Activated T-helper 17 cell treated with anti-CD3 and anti-CD28 coated beads, Interleukin-2, amount 50 U/mL, for 72 hours (primary cell): ENCODE data around the gene RRM2. TPM values are rescaled to one million over a fixed set of nuclear protein-coding genes. Genes with fewer than 3 reads are reported as not detected.

ENCODE experiments used
- ATAC-seq: fragments of 150-1000 bp; cut with Tn5 transposase; replicated peaks from 2 replicates; pipeline ENCODE4 v1.10.0; 2021; ENCODE audit warnings: mild to moderate bottlenecking, moderate library complexity
- H3K27ac Mint-ChIP-seq: one replicate; pipeline ENCODE4 v1.8.0; 2022; ENCODE audit warnings: mixed read lengths
- H3K27me3 Mint-ChIP-seq: one replicate; pipeline ENCODE4 v1.8.0; 2022; ENCODE audit warnings: mixed read lengths
- H3K36me3 Mint-ChIP-seq: one replicate; pipeline ENCODE4 v1.8.0; 2022; ENCODE audit warnings: low read depth, mild to moderate bottlenecking, mixed read lengths
- H3K4me1 Mint-ChIP-seq: one replicate; pipeline ENCODE4 v1.8.0; 2022; ENCODE audit warnings: mixed read lengths
- H3K4me3 Mint-ChIP-seq: one replicate; pipeline ENCODE4 v1.8.0; 2022; ENCODE audit warnings: mild to moderate bottlenecking, mixed read lengths
- H3K9me3 Mint-ChIP-seq: one replicate; pipeline ENCODE4 v1.8.0; 2022; ENCODE audit warnings: mixed read lengths
- total RNA-seq, 2 donors: library from RNA; stranded (reverse); gene quantifications; one replicate each; pipeline ENCODE4 v1.2.3, GENCODE V29; 2022

The RRM2 gene
- total RNA-seq, 2 donors from 2014 or later = 515 to 567 TPM

DNA sequence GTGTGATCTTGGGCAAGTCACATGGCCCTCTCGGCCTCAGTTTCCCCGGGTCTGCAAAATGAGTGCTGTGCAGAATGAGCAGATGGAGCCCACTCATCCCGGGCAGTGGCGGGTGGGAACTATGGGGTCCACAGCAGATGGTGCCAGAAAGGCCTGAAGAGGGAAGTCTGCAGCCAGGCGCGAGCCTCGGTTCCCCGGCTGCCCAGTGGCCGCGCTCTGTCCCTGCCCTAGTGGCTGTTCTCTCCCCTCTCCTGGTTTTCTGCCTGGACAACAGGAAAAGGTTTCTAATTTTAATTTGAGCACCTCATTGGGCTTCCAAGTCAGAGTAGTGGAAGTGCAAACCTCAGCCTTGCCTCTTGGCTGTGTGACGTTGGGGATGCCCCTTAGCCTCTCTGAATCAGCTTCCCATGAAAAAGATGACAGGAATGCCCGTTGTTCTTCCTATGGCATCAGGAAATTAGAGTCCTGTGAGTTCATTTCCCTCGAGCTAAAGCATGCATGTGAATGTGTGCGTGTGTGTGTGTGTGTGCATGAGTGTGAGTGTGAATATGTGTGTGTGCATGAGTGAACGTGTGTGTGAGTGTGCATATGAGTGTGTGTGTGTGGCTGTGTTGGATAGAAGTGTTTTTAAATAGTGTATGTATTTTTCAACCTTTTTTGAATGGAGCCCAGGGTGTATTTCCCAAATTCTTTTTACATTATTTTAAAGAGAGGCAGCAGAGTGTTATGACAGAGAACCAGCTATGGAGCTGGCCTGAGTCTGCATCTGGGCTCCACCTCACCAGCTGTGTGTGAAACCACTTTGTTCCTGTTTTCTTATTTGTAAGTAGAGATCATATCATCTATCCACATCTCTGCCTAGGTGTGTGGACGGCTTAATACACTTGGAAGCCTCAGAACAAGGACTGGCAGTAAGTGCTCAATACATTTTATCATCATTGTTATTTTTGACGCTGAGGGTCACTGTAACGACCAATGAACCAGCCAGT, 41.3 kb downstream of the RRM2 start:
- Mint-ChIP-seq H3K36me3 (no peaks in the 10 kb centered on the region), H3K4me1 (peaks cover 4% of the 10 kb centered on the region), H3K27me3 (no peaks in the 10 kb centered on the region), H3K9me3 (no peaks in the 10 kb centered on the region), H3K27ac (no peak overlapping the region), H3K4me3 (no peak overlapping the region)
- ATAC-seq = no peak

DNA sequence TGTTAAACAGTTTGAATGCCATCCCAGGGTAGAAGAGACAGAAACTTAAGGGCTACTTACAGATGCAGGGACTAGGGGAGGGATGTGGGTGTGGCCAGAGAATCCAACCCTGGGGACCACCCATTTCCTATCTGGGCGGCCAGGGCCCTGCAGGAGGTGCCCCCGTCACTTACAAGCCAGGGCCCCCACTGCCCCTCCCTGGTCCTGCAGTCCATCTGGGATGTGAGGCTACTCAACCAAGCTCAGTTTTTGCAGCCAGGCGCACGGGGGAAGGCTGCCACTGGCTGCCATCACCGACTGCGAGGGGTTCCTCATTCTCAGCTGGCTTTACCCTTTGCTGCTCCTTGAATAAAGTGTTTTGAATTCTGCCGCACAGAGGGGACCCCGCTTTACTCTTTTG, 42.1 kb downstream of the RRM2 start:
- Mint-ChIP-seq H3K9me3 (no peaks in the 10 kb centered on the region), H3K36me3 (no peaks in the 10 kb centered on the region), H3K27ac (no peak overlapping the region), H3K4me1 (peaks cover 4% of the 10 kb centered on the region), H3K4me3 (no peak overlapping the region), H3K27me3 (no peaks in the 10 kb centered on the region)
- ATAC-seq = no peak

DNA sequence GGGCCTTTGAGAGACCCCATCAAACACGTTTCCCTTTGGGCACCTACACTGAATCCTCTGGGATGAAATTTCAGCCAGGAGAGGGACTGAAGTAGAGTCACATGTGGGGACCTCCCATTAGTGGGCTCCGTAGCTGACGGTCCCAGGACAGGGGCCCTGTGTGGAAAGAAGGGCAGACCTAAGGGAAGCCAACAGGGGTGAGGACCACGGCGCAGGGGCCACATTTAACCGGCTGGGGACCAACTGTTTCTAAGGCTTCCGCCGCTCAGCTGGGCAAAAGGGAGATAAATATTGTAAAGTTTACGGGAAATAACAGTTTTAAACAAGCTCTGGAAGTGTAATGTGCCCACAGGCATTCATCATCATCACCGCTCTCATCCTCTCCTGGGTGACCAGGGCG, 42.7 kb downstream of the RRM2 start:
- H3K27ac Mint-ChIP-seq = peak overlapping the region; percentile 59
- no peaks in the 10 kb centered on the region for H3K9me3 Mint-ChIP-seq
- no peak overlapping the region for H3K4me3 Mint-ChIP-seq
- ATAC-seq = no peak
- peaks cover 4% of the 10 kb centered on the region for H3K4me1 Mint-ChIP-seq
- H3K27me3 Mint-ChIP-seq = no peaks in the 10 kb centered on the region
- H3K36me3 Mint-ChIP-seq = no peaks in the 10 kb centered on the region

GRCh38 chr2:10165861-10166675, 43.5 kb downstream of the RRM2 start:
- no peaks in the 10 kb centered on the region for H3K9me3 Mint-ChIP-seq
- no peaks in the 10 kb centered on the region for H3K27me3 Mint-ChIP-seq
- no peak overlapping the region for H3K4me3 Mint-ChIP-seq
- H3K4me1 Mint-ChIP-seq = peaks cover 4% of the 10 kb centered on the region
- H3K36me3 Mint-ChIP-seq = no peaks in the 10 kb centered on the region
- ATAC-seq = no peak
- H3K27ac Mint-ChIP-seq = peak overlapping the region; percentile 59

DNA sequence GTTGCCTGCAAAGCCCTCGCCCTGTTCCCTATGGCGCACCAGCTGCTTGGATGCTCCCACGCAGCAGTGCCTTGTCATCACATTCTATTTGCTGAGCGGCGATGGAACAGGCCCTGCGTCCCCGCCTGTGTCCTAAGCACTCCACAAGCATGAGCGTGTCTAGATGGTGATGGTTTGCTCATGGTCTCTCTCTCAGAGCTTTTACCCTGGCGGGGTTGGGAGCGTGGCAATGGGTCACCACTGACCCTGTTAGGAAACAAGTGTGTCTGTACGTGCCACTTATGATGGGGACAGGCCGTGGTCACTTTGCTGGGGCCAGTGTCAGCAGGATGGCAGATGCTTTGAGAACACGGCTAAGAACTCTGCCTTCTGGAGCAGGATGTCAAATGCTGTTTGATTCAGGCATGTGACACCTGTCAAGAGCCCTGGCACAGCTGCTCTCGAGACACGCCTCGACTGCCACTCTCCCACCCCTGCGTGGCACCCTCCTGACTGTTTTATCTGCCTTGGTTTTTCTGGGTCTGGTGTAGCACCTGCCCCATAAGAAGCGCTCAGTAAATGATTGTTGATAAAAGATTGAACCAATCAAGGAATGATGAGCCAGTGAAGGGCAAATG, 44.2 kb downstream of the RRM2 start:
- Mint-ChIP-seq H3K9me3 (no peaks in the 10 kb centered on the region), H3K4me1 (peaks cover 4% of the 10 kb centered on the region), H3K27me3 (no peaks in the 10 kb centered on the region), H3K27ac (no peak overlapping the region), H3K4me3 (no peak overlapping the region), H3K36me3 (no peaks in the 10 kb centered on the region)
- ATAC-seq = no peak

GRCh38 chr2:10167316-10167715, 44.8 kb downstream of the RRM2 start:
- Mint-ChIP-seq H3K4me3 (no peak overlapping the region), H3K27me3 (no peaks in the 10 kb centered on the region), H3K4me1 (peaks cover 4% of the 10 kb centered on the region), H3K9me3 (no peaks in the 10 kb centered on the region), H3K36me3 (no peaks in the 10 kb centered on the region), H3K27ac (peak overlapping the region; percentile 25)
- ATAC-seq = no peak

- Mint-ChIP-seq H3K4me1 (peaks cover 4% of the 10 kb centered on the region), H3K36me3 (no peaks in the 10 kb centered on the region), H3K27ac (peak overlapping the region; percentile 25)
These were observed 45.7 kb downstream of the RRM2 start for GRCh38 chr2:10168221-10168620.

GRCh38 chr2:10169053-10169578, 46.6 kb downstream of the RRM2 start:
- H3K4me3 Mint-ChIP-seq = no peak overlapping the region
- ATAC-seq = no peak
- H3K4me1 Mint-ChIP-seq = peaks cover 4% of the 10 kb centered on the region
- no peaks in the 10 kb centered on the region for H3K9me3 Mint-ChIP-seq
- no peak overlapping the region for H3K27ac Mint-ChIP-seq
- no peaks in the 10 kb centered on the region for H3K27me3 Mint-ChIP-seq
- H3K36me3 Mint-ChIP-seq = no peaks in the 10 kb centered on the region

More at GRCh38 chr2:10168221-10168620, 45.7 kb downstream of the RRM2 start:
- ATAC-seq = no peak
- no peaks in the 10 kb centered on the region for H3K9me3 Mint-ChIP-seq
- no peaks in the 10 kb centered on the region for H3K27me3 Mint-ChIP-seq
- H3K4me3 Mint-ChIP-seq = no peak overlapping the region

GRCh38 chr2:10169581-10169980, 47.0 kb downstream of the RRM2 start:
- Mint-ChIP-seq H3K4me1 (peaks cover 4% of the 10 kb centered on the region), H3K36me3 (no peaks in the 10 kb centered on the region), H3K4me3 (no peak overlapping the region), H3K27ac (no peak overlapping the region), H3K27me3 (no peaks in the 10 kb centered on the region), H3K9me3 (no peaks in the 10 kb centered on the region)
- no peak for ATAC-seq

- Mint-ChIP-seq H3K4me1 (peaks cover 4% of the 10 kb centered on the region), H3K36me3 (no peaks in the 10 kb centered on the region), H3K4me3 (no peak overlapping the region), H3K27ac (no peak overlapping the region), H3K27me3 (no peaks in the 10 kb centered on the region), H3K9me3 (no peaks in the 10 kb centered on the region)
- ATAC-seq = no peak
These were observed 47.7 kb downstream of the RRM2 start for GRCh38 chr2:10170256-10170655.

- no peak for ATAC-seq
These were observed 48.7 kb downstream of the RRM2 start for GRCh38 chr2:10171006-10171800.

DNA sequence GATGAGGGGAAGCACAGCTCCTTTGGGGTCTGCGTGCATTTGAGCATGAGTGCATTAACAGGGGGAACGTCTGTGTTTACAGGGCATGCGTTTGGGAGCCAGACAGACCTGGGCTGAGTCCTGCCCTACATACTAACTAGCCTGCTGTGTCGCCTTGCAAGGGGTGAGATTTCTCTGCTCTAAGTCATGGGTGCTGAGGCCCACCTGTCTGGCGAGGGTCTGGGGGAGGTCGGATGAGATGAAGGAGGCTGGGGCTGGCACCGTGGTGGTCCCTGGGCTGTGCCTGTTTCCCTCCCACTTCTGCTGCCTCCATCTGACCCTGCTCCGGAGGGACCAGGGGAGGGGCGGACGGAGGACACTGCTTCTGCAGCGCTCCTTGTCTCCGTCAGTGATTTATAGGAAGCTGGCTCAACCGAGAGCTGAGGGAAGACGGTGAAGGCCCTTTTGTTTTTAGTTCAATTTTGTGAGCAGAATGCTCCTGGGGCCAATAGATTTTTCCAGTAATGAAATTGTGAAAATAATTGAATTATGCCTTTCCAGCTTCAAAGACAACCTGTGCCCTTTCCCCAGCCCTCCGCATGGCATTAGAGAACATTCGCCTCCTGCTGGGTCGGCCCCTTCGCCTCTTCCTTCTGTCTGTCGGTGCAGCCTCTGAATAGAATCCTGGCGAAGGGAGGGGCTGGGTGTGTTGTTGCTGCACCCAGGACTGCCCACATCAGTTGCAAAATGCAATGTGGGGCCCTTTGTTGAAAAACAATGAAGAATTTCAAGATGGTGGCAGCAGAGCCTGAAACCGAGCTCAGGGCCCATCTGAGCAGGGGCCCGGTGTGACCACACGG, 49.7 kb downstream of the RRM2 start:
- H3K27ac Mint-ChIP-seq = no peak overlapping the region
- H3K9me3 Mint-ChIP-seq = no peaks in the 10 kb centered on the region
- peaks cover 4% of the 10 kb centered on the region for H3K4me1 Mint-ChIP-seq
- no peaks in the 10 kb centered on the region for H3K27me3 Mint-ChIP-seq
- H3K4me3 Mint-ChIP-seq = no peak overlapping the region
- no peak for ATAC-seq
- H3K36me3 Mint-ChIP-seq = no peaks in the 10 kb centered on the region

More at GRCh38 chr2:10171006-10171800, 48.7 kb downstream of the RRM2 start:
- Mint-ChIP-seq H3K36me3 (no peaks in the 10 kb centered on the region), H3K9me3 (no peaks in the 10 kb centered on the region), H3K27ac (no peak overlapping the region), H3K27me3 (no peaks in the 10 kb centered on the region), H3K4me3 (no peak overlapping the region), H3K4me1 (peaks cover 4% of the 10 kb centered on the region)
